GM23338 (cell line): ENCODE results near the gene WFDC6. TPM values are rescaled to one million over a fixed set of nuclear protein-coding genes. Genes with fewer than 3 reads are reported as not detected.

ENCODE experiments used
- ATAC-seq: fragments of 200-7000 bp; cut with Tn5 transposase; 3 replicates; pipeline ENCODE4 v1.9.1; 2020
- DNase-seq: peaks from one replicate; pipeline ENCODE4 v3.0.0-alpha.2; 2015; ENCODE audit warnings: low spot score
- H2AFZ ChIP-seq: fragments of 200-600 bp; sonication (generic); 2 replicates; pipeline ENCODE4 v1.8.0; 2016; ENCODE audit warnings: antibody characterized with exemption, mild to moderate bottlenecking, moderate library complexity
- H3F3A ChIP-seq: fragments of 200-600 bp; sonication (generic); replicated peaks from 2 replicates; pipeline ENCODE4 v1.8.0; 2017; ENCODE audit warnings: antibody characterized with exemption, mixed run types, low read depth
- H3K27ac ChIP-seq: fragments of 200-600 bp; sonication (generic); 2 replicates; pipeline ENCODE4 v1.6.1; 2016; ENCODE audit warnings: low read depth
- H3K27me3 ChIP-seq: fragments of 200-600 bp; sonication (generic); 2 replicates; pipeline ENCODE4 v1.8.0; 2016; ENCODE audit warnings: mild to moderate bottlenecking, mixed run types, moderate library complexity; ENCODE audit not compliant: insufficient read depth
- H3K36me3 ChIP-seq: fragments of 200-600 bp; sonication (generic); 2 replicates; pipeline ENCODE4 v1.8.0; 2016; ENCODE audit warnings: mild to moderate bottlenecking; ENCODE audit not compliant: insufficient read depth
- H3K4me1 ChIP-seq: fragments of 200-600 bp; sonication (generic); 2 replicates; pipeline ENCODE4 v1.8.0; 2016; ENCODE audit warnings: mild to moderate bottlenecking, moderate library complexity; ENCODE audit not compliant: insufficient read depth
- H3K4me2 ChIP-seq: fragments of 200-600 bp; sonication (generic); 2 replicates; pipeline ENCODE4 v1.7.1; 2017; ENCODE audit warnings: mixed run types
- H3K4me3 ChIP-seq: fragments of 200-600 bp; sonication (generic); 2 replicates; pipeline ENCODE4 v1.6.1; 2016; ENCODE audit warnings: mixed run types
- H3K79me2 ChIP-seq: fragments of 200-600 bp; sonication (generic); replicated peaks from 2 replicates; pipeline ENCODE4 v1.8.0; 2017; ENCODE audit warnings: mild to moderate bottlenecking; ENCODE audit not compliant: insufficient read depth
- H3K9me2 ChIP-seq: fragments of 200-600 bp; sonication (generic); 2 replicates; pipeline ENCODE4 v1.8.0; 2017; ENCODE audit not compliant: insufficient read depth
- H4K20me1 ChIP-seq: fragments of 200-600 bp; sonication (generic); replicated peaks from 2 replicates; pipeline ENCODE4 v1.8.0; 2017; ENCODE audit warnings: mild to moderate bottlenecking; ENCODE audit not compliant: insufficient read depth
- H3K27ac Mint-ChIP-seq: 2 replicates; pipeline ENCODE4 v1.8.0; 2020; ENCODE audit warnings: inconsistent platforms, mild to moderate bottlenecking, moderate library complexity, mixed read lengths
- H3K27me3 Mint-ChIP-seq: 3 replicates; pipeline ENCODE4 v1.8.0; 2022; ENCODE audit warnings: low read depth, mild to moderate bottlenecking, moderate library complexity, mixed read lengths, inconsistent platforms; ENCODE audit not compliant: insufficient read depth, poor library complexity
- H3K36me3 Mint-ChIP-seq: 3 replicates; pipeline ENCODE4 v1.8.0; 2021; ENCODE audit warnings: low read depth, mild to moderate bottlenecking, inconsistent platforms, moderate library complexity, mixed read lengths
- H3K4me1 Mint-ChIP-seq: 3 replicates; pipeline ENCODE4 v1.8.0; 2020; ENCODE audit warnings: mild to moderate bottlenecking, inconsistent platforms, mixed read lengths
- H3K4me3 Mint-ChIP-seq: 3 replicates; pipeline ENCODE4 v1.8.0; 2021; ENCODE audit warnings: moderate library complexity, mild to moderate bottlenecking, inconsistent platforms, mixed read lengths
- H3K9me3 Mint-ChIP-seq: 3 replicates; pipeline ENCODE4 v1.8.0; 2020; ENCODE audit warnings: moderate library complexity, mild to moderate bottlenecking, inconsistent platforms, mixed read lengths
- CREB1 ChIP-seq: fragments of 250-450 bp; sonication (Bioruptor Pico); IDR thresholded peaks from 2 replicates; pipeline ENCODE4 v1.5.0; 2020; ENCODE audit warnings: low read depth, mild to moderate bottlenecking, moderate library complexity
- EZH2 ChIP-seq: fragments of 200-600 bp; sonication (generic); IDR thresholded peaks from one replicate; pipeline ENCODE4 v1.8.0; 2017; ENCODE audit warnings: antibody characterized with exemption, mild to moderate bottlenecking, low read depth; ENCODE audit not compliant: unreplicated experiment
- EZH2phosphoT487 ChIP-seq: fragments of 200-600 bp; sonication (generic); IDR thresholded peaks from one replicate; pipeline ENCODE4 v1.8.1; 2018; ENCODE audit warnings: antibody characterized with exemption; ENCODE audit not compliant: unreplicated experiment
- JUNB ChIP-seq: IDR thresholded peaks from one replicate; pipeline ENCODE4 v1.6.1; 2016; ENCODE audit warnings: antibody characterized with exemption; ENCODE audit not compliant: unreplicated experiment
- NANOG ChIP-seq: IDR thresholded peaks from 2 replicates; pipeline ENCODE4 v1.6.1; 2016; ENCODE audit warnings: antibody characterized with exemption, borderline replicate concordance
- POLR2AphosphoS5 ChIP-seq: IDR thresholded peaks from 2 replicates; pipeline ENCODE4 v1.6.1; 2016; ENCODE audit warnings: antibody characterized with exemption, low read depth
- STAT1 ChIP-seq: IDR thresholded peaks from one replicate; pipeline ENCODE4 v1.6.1; 2016; ENCODE audit warnings: antibody characterized with exemption; ENCODE audit not compliant: unreplicated experiment
- ZNF114 ChIP-seq: fragments of 250-450 bp; sonication (Bioruptor Pico); IDR thresholded peaks from 2 replicates; pipeline ENCODE4 v1.5.0; 2020; ENCODE audit warnings: mild to moderate bottlenecking, moderate library complexity
- ZNF331 ChIP-seq: fragments of 250-450 bp; sonication (Bioruptor Pico); IDR thresholded peaks from 2 replicates; pipeline ENCODE4 v1.5.0; 2020; ENCODE audit warnings: low read depth, mild to moderate bottlenecking, moderate library complexity
- polyA plus RNA-seq: library from polyadenylated mRNA; unstranded; fragments of >200 nt; fragmentation: Nextera tagmentation; extraction: Ambion mirVana; gene quantifications from 2 replicates; pipeline ENCODE4 v1.2.1, GENCODE V29; 2016
- total RNA-seq: library from RNA; depleted of rRNA; stranded (reverse); fragments of >200 nt; shearing (Covaris generic); gene quantifications from 2 replicates; pipeline ENCODE4 v1.2.3, GENCODE V29; 2014
- TF ChIP-seq, protein P1 (sequence below): IDR thresholded peaks from 2 replicates; pipeline ENCODE4 v1.6.1; 2016; ENCODE audit warnings: antibody characterized with exemption
- TF ChIP-seq, protein P2 (sequence below), 2 experiments: fragments of 200-600 bp in 1 of 2; sonication (generic) in 1 of 2; conservative IDR thresholded peaks; 2 replicates each; pipeline versions ENCODE4 v1.5.1 to v1.6.1; 2016 to 2017; ENCODE audit warnings: antibody characterized with exemption in 2 of 2, low read depth in 2 of 2, mild to moderate bottlenecking in 2 of 2, moderate library complexity in 1 of 2
- TF ChIP-seq, protein P3 (sequence below): fragments of 250-450 bp; sonication (Bioruptor Pico); IDR thresholded peaks from 2 replicates; pipeline ENCODE4 v1.5.0; 2020; ENCODE audit warnings: mild to moderate bottlenecking, moderate library complexity

Gene WFDC6
- total and polyA plus RNA-seq, 2 experiments from 2014 or later, result not detected

DNA sequence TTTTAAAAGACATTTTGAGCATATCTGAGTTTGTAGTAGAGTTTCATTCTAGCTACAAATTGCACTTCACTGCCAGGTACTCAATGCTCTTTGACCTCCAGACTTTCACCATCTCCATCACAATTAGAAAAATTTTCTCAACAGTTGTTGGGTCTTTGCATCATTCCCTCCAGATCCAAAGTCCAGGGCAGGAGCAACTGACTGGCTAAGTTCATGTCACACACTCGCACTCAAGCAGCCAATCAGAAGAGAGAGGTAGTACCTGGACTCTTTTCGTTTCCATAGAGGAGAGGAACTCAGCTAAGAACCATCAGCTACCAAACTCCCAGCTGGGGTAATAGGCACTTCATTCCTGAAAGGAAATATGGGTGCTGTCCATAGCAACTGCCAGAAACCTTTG is 32.9 kb downstream of the WFDC6 start:
- Histone ChIP-seq H4K20me1 (no peaks in the 10 kb centered on the region), H3K27me3 (no peaks in the 10 kb centered on the region), H3K36me3 (no peaks in the 10 kb centered on the region), H3K27ac (no peak overlapping the region), H3K9me2 (no peaks in the 10 kb centered on the region), H3K4me3 (no peak overlapping the region), H2AFZ (no peak overlapping the region), H3F3A (no peaks in the 10 kb centered on the region), H3K4me2 (no peak overlapping the region), H3K79me2 (no peaks in the 10 kb centered on the region), H3K4me1 (no peaks in the 10 kb centered on the region)
- Mint-ChIP-seq H3K27me3 (peaks cover 3% of the 10 kb centered on the region), H3K4me1 (no peaks in the 10 kb centered on the region), H3K4me3 (no peak overlapping the region), H3K9me3 (no peaks in the 10 kb centered on the region), H3K36me3 (no peaks in the 10 kb centered on the region), H3K27ac (no peak overlapping the region)
- TF ChIP-seq ZNF114 (CRISPR knock-in tag) (no peak), EZH2phosphoT487 (no peak), JUNB (no peak), POLR2AphosphoS5 (no peak), ZNF331 (CRISPR knock-in tag) (no peak)
- TF ChIP-seq, protein P1, sequence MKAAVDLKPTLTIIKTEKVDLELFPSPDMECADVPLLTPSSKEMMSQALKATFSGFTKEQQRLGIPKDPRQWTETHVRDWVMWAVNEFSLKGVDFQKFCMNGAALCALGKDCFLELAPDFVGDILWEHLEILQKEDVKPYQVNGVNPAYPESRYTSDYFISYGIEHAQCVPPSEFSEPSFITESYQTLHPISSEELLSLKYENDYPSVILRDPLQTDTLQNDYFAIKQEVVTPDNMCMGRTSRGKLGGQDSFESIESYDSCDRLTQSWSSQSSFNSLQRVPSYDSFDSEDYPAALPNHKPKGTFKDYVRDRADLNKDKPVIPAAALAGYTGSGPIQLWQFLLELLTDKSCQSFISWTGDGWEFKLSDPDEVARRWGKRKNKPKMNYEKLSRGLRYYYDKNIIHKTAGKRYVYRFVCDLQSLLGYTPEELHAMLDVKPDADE, result no peak
- TF ChIP-seq, protein P2, sequence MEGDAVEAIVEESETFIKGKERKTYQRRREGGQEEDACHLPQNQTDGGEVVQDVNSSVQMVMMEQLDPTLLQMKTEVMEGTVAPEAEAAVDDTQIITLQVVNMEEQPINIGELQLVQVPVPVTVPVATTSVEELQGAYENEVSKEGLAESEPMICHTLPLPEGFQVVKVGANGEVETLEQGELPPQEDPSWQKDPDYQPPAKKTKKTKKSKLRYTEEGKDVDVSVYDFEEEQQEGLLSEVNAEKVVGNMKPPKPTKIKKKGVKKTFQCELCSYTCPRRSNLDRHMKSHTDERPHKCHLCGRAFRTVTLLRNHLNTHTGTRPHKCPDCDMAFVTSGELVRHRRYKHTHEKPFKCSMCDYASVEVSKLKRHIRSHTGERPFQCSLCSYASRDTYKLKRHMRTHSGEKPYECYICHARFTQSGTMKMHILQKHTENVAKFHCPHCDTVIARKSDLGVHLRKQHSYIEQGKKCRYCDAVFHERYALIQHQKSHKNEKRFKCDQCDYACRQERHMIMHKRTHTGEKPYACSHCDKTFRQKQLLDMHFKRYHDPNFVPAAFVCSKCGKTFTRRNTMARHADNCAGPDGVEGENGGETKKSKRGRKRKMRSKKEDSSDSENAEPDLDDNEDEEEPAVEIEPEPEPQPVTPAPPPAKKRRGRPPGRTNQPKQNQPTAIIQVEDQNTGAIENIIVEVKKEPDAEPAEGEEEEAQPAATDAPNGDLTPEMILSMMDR (conservative IDR thresholded peaks at IDR 0.05; ENCODE audit: low read depth in 2 of 2), result no peak
- DNase-seq, result no peak
- no peak for ATAC-seq

DNA sequence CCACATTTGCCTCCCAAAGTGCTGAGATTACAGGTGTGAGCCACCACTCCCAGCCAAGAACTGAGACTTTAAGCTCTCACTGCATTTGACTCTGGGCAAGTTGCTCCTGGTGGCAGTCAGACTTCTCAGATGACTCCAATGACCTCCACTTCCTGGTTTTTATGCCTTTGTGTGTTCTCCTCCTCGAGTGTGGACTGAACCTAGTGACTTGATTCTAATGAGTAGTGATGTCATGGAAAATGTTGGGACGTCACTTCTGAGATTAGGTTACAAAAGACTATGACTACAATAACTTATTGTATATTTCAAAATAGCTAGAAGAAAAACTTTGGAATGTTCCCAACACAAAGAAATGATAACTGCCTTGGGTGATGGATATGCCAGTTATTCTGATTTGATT is 35.9 kb downstream of the WFDC6 start:
- Mint-ChIP-seq H3K27ac (no peak overlapping the region), H3K36me3 (no peaks in the 10 kb centered on the region), H3K4me3 (no peak overlapping the region), H3K9me3 (no peaks in the 10 kb centered on the region), H3K4me1 (no peaks in the 10 kb centered on the region), H3K27me3 (no peaks in the 10 kb centered on the region)
- no peaks in the 10 kb centered on the region for H3F3A ChIP-seq
- no peaks in the 10 kb centered on the region for H3K79me2 ChIP-seq
- H3K9me2 ChIP-seq, result no peaks in the 10 kb centered on the region
- no peaks in the 10 kb centered on the region for H3K36me3 ChIP-seq
- no peak overlapping the region for H3K27ac ChIP-seq
- H3K27me3 ChIP-seq, result no peaks in the 10 kb centered on the region
- no peaks in the 10 kb centered on the region for H4K20me1 ChIP-seq
- no peak overlapping the region for H2AFZ ChIP-seq
- no peak overlapping the region for H3K4me2 ChIP-seq
- no peaks in the 10 kb centered on the region for H3K4me1 ChIP-seq
- ATAC-seq (no peak), DNase-seq (no peak)
- H3K4me3 ChIP-seq, result no peak overlapping the region
- TF ChIP-seq CREB1 (CRISPR knock-in tag), result no peak
- no peak for TF ChIP-seq STAT1
- no peak for TF ChIP-seq EZH2
- TF ChIP-seq, protein P3, sequence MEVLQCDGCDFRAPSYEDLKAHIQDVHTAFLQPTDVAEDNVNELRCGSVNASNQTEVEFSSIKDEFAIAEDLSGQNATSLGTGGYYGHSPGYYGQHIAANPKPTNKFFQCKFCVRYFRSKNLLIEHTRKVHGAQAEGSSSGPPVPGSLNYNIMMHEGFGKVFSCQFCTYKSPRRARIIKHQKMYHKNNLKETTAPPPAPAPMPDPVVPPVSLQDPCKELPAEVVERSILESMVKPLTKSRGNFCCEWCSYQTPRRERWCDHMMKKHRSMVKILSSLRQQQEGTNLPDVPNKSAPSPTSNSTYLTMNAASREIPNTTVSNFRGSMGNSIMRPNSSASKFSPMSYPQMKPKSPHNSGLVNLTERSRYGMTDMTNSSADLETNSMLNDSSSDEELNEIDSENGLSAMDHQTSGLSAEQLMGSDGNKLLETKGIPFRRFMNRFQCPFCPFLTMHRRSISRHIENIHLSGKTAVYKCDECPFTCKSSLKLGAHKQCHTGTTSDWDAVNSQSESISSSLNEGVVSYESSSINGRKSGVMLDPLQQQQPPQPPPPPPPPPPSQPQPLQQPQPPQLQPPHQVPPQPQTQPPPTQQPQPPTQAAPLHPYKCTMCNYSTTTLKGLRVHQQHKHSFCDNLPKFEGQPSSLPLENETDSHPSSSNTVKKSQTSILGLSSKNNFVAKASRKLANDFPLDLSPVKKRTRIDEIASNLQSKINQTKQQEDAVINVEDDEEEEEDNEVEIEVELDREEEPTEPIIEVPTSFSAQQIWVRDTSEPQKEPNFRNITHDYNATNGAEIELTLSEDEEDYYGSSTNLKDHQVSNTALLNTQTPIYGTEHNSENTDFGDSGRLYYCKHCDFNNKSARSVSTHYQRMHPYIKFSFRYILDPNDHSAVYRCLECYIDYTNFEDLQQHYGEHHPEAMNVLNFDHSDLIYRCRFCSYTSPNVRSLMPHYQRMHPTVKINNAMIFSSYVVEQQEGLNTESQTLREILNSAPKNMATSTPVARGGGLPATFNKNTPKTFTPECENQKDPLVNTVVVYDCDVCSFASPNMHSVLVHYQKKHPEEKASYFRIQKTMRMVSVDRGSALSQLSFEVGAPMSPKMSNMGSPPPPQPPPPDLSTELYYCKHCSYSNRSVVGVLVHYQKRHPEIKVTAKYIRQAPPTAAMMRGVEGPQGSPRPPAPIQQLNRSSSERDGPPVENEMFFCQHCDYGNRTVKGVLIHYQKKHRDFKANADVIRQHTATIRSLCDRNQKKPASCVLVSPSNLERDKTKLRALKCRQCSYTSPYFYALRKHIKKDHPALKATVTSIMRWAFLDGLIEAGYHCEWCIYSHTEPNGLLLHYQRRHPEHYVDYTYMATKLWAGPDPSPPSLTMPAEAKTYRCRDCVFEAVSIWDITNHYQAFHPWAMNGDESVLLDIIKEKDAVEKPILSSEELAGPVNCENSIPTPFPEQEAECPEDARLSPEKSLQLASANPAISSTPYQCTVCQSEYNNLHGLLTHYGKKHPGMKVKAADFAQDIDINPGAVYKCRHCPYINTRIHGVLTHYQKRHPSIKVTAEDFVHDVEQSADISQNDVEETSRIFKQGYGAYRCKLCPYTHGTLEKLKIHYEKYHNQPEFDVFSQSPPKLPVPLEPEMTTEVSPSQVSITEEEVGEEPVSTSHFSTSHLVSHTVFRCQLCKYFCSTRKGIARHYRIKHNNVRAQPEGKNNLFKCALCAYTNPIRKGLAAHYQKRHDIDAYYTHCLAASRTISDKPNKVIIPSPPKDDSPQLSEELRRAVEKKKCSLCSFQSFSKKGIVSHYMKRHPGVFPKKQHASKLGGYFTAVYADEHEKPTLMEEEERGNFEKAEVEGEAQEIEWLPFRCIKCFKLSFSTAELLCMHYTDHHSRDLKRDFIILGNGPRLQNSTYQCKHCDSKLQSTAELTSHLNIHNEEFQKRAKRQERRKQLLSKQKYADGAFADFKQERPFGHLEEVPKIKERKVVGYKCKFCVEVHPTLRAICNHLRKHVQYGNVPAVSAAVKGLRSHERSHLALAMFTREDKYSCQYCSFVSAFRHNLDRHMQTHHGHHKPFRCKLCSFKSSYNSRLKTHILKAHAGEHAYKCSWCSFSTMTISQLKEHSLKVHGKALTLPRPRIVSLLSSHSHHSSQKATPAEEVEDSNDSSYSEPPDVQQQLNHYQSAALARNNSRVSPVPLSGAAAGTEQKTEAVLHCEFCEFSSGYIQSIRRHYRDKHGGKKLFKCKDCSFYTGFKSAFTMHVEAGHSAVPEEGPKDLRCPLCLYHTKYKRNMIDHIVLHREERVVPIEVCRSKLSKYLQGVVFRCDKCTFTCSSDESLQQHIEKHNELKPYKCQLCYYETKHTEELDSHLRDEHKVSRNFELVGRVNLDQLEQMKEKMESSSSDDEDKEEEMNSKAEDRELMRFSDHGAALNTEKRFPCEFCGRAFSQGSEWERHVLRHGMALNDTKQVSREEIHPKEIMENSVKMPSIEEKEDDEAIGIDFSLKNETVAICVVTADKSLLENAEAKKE, result no peak
- TF ChIP-seq, protein P2 (conservative IDR thresholded peaks at IDR 0.05; ENCODE audit: low read depth in 2 of 2), result no peak
- no peak for TF ChIP-seq NANOG
